Ishikawa (cell line): Measurements from ENCODE around the gene DNAJC5.
A peak's percentile ranks its signal among the peaks of the same experiment; 100 is the strongest.

Experiments used
- CEBPB ChIP-seq: IDR thresholded peaks from 2 replicates; pipeline ENCODE4 v1.6.1; 2012
- CREB1 ChIP-seq: IDR thresholded peaks from 2 replicates; pipeline ENCODE4 v1.6.1; 2012; ENCODE audit warnings: low read depth
- EGR1 ChIP-seq: IDR thresholded peaks from 2 replicates; pipeline ENCODE4 v1.6.1; 2012
- EP300 ChIP-seq: IDR thresholded peaks from 2 replicates; pipeline ENCODE4 v1.6.1; 2012; ENCODE audit warnings: borderline replicate concordance
- FOXM1 ChIP-seq: IDR thresholded peaks from 2 replicates; pipeline ENCODE4 v1.6.1; 2012; ENCODE audit warnings: low read depth, borderline replicate concordance
- MAX ChIP-seq: IDR thresholded peaks from 2 replicates; pipeline ENCODE4 v1.6.1; 2012
- NFIC ChIP-seq: IDR thresholded peaks from 2 replicates; pipeline ENCODE4 v1.6.1; 2012
- RAD21 ChIP-seq: IDR thresholded peaks from 2 replicates; pipeline ENCODE4 v1.6.1; 2012; ENCODE audit warnings: low read depth
- TAF1 ChIP-seq: IDR thresholded peaks from 2 replicates; pipeline ENCODE4 v1.6.1; 2012; ENCODE audit warnings: low read depth, mild to moderate bottlenecking
- TCF12 ChIP-seq: IDR thresholded peaks from 2 replicates; pipeline ENCODE4 v1.6.1; 2012; ENCODE audit warnings: low read depth
- TEAD4 ChIP-seq: IDR thresholded peaks from 2 replicates; pipeline ENCODE4 v1.6.1; 2012
- YY1 ChIP-seq: IDR thresholded peaks from 2 replicates; pipeline ENCODE4 v1.6.1; 2012; ENCODE audit warnings: low read depth
- ZBTB7A ChIP-seq: IDR thresholded peaks from 2 replicates; pipeline ENCODE4 v1.6.1; 2012; ENCODE audit warnings: low read depth
- TF ChIP-seq, protein P1 (sequence below): IDR thresholded peaks from 2 replicates; pipeline ENCODE4 v1.6.1; 2012
- TF ChIP-seq, protein P2 (sequence below): IDR thresholded peaks from 2 replicates; pipeline ENCODE4 v1.6.1; 2012; ENCODE audit warnings: low read depth, mild to moderate bottlenecking

DNAJC5 gene

GRCh38 chr20:63863021-63863797, 31.7 kb upstream of the DNAJC5 start:
- TF ChIP-seq TEAD4, result no peak
- no peak for TF ChIP-seq FOXM1
- TF ChIP-seq YY1, result no peak
- no peak for TF ChIP-seq RAD21
- TF ChIP-seq TCF12, result no peak
- TF ChIP-seq, protein P1, sequence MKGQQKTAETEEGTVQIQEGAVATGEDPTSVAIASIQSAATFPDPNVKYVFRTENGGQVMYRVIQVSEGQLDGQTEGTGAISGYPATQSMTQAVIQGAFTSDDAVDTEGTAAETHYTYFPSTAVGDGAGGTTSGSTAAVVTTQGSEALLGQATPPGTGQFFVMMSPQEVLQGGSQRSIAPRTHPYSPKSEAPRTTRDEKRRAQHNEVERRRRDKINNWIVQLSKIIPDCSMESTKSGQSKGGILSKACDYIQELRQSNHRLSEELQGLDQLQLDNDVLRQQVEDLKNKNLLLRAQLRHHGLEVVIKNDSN, result no peak
- TF ChIP-seq NFIC, result no peak
- TF ChIP-seq TAF1, result no peak
- TF ChIP-seq EP300, result no peak
- no peak for TF ChIP-seq CEBPB
- no peak for TF ChIP-seq MAX
- TF ChIP-seq, protein P2, sequence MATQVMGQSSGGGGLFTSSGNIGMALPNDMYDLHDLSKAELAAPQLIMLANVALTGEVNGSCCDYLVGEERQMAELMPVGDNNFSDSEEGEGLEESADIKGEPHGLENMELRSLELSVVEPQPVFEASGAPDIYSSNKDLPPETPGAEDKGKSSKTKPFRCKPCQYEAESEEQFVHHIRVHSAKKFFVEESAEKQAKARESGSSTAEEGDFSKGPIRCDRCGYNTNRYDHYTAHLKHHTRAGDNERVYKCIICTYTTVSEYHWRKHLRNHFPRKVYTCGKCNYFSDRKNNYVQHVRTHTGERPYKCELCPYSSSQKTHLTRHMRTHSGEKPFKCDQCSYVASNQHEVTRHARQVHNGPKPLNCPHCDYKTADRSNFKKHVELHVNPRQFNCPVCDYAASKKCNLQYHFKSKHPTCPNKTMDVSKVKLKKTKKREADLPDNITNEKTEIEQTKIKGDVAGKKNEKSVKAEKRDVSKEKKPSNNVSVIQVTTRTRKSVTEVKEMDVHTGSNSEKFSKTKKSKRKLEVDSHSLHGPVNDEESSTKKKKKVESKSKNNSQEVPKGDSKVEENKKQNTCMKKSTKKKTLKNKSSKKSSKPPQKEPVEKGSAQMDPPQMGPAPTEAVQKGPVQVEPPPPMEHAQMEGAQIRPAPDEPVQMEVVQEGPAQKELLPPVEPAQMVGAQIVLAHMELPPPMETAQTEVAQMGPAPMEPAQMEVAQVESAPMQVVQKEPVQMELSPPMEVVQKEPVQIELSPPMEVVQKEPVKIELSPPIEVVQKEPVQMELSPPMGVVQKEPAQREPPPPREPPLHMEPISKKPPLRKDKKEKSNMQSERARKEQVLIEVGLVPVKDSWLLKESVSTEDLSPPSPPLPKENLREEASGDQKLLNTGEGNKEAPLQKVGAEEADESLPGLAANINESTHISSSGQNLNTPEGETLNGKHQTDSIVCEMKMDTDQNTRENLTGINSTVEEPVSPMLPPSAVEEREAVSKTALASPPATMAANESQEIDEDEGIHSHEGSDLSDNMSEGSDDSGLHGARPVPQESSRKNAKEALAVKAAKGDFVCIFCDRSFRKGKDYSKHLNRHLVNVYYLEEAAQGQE, result no peak
- TF ChIP-seq EGR1, result no peak
- TF ChIP-seq ZBTB7A, result no peak
- TF ChIP-seq CREB1, result no peak

GRCh38 chr20:63863798-63864544, 31.0 kb upstream of the DNAJC5 start:
- TF ChIP-seq CREB1, result no peak
- no peak for TF ChIP-seq EGR1
- peak; percentile 27; the same call in 1 of the 2 replicates for TF ChIP-seq NFIC
- TF ChIP-seq YY1, result no peak
- TF ChIP-seq, protein P2, result no peak
- 0 out of 2 replicates have a peak, but pooled peaks have one; percentile 19 for TF ChIP-seq EP300
- peak; percentile 86 for TF ChIP-seq RAD21
- TF ChIP-seq TEAD4, result no peak
- TF ChIP-seq CEBPB, result no peak
- no peak; the same call in 1 of the 2 replicates for TF ChIP-seq TCF12
- TF ChIP-seq, protein P1, result 0 out of 2 replicates have a peak, but pooled peaks have one; percentile 17
- peak; percentile 72 for TF ChIP-seq MAX
- TF ChIP-seq ZBTB7A, result no peak
- TF ChIP-seq TAF1, result no peak
- no peak for TF ChIP-seq FOXM1

- TF ChIP-seq MAX, result no peak
- TF ChIP-seq, protein P2, result no peak
- no peak for TF ChIP-seq RAD21
- no peak; the same call in 1 of the 2 replicates for TF ChIP-seq TCF12
- TF ChIP-seq, protein P1, result no peak
- no peak for TF ChIP-seq CEBPB
- TF ChIP-seq TEAD4, result no peak
- no peak for TF ChIP-seq TAF1
- no peak for TF ChIP-seq ZBTB7A
- TF ChIP-seq NFIC, result no peak
- no peak for TF ChIP-seq YY1
- TF ChIP-seq FOXM1, result no peak
- no peak for TF ChIP-seq EP300
- no peak for TF ChIP-seq CREB1
- no peak for TF ChIP-seq EGR1
Observed at GRCh38 chr20:63864545-63864977, 30.4 kb upstream of the DNAJC5 start.
